Lung (tissue), 12 donors: ENCODE data around the gene FAM13A. TPM values are rescaled to one million over a fixed set of nuclear protein-coding genes. Genes with fewer than 3 reads are reported as not detected.

Experiments
- ATAC-seq: fragments of 200-7000 bp; cut with Tn5 transposase; one replicate; pipeline ENCODE4 v1.9.1; 2020; ENCODE audit warnings: moderate number of reproducible peaks; ENCODE audit not compliant: insufficient read depth, low FRiP score
- DNase-seq, 3 donors: peaks; one replicate each; pipeline ENCODE4 v3.0.0-alpha.2; 2013 to 2017
- H3K27ac ChIP-seq, 2 donors: one replicate each; pipeline ENCODE4 v1.5.1; 2013; ENCODE audit warnings: mild to moderate bottlenecking in 2 of 2, moderate library complexity in 2 of 2, control low read depth in 1 of 2, inconsistent platforms in 1 of 2, low read depth in 1 of 2, low read length in 1 of 2
- H3K27me3 ChIP-seq, 3 donors: one replicate each; pipeline ENCODE4 v1.5.1; 2013; ENCODE audit warnings: low read length in 2 of 3; ENCODE audit not compliant: control insufficient read depth in 3 of 3, insufficient read depth in 3 of 3
- H3K36me3 ChIP-seq, 4 donors: one replicate each; pipeline ENCODE4 v1.5.1; 2013; ENCODE audit warnings: low read length in 4 of 4, mild to moderate bottlenecking in 1 of 4, moderate library complexity in 1 of 4; ENCODE audit not compliant: control insufficient read depth in 4 of 4, insufficient read depth in 4 of 4
- H3K4me1 ChIP-seq, 5 donors: one replicate each; pipeline ENCODE4 v1.5.1; 2013; ENCODE audit warnings: low read length in 5 of 5, mild to moderate bottlenecking in 2 of 5, moderate library complexity in 1 of 5; ENCODE audit not compliant: control insufficient read depth in 5 of 5, insufficient read depth in 5 of 5
- H3K4me3 ChIP-seq: one replicate; pipeline ENCODE4 v1.5.1; 2013; ENCODE audit warnings: mild to moderate bottlenecking, control low read depth, moderate library complexity
- H3K9ac ChIP-seq, 2 donors: one replicate each; pipeline ENCODE4 v1.5.1; 2013; ENCODE audit warnings: low read length in 2 of 2, control low read depth in 1 of 2; ENCODE audit not compliant: insufficient read depth in 1 of 2
- H3K9me3 ChIP-seq, 4 donors: one replicate each; pipeline ENCODE4 v1.5.1; 2013; ENCODE audit warnings: low read length in 3 of 4, mild to moderate bottlenecking in 1 of 4, moderate library complexity in 1 of 4; ENCODE audit not compliant: control insufficient read depth in 4 of 4, insufficient read depth in 3 of 4
- WGBS, 2 donors: extraction: QIAGEN DNeasy Blood & Tissue Kit; methylation state at CpG; one replicate each; pipeline ENCODE4 v1.1.7; 2013; 5-methylcytosine and 5-hydroxymethylcytosine counted together
- polyA plus RNA-seq, 2 donors: library from polyadenylated mRNA; stranded (reverse); fragments of 200-250 nt; gene quantifications; one replicate each; pipeline ENCODE4 v1.2.1, GENCODE V29; 2013
- total RNA-seq, 2 donors: library from RNA; depleted of rRNA in 1 of 2; stranded (reverse); fragments of >200 nt in 1 of 2; gene quantifications; one replicate each; pipeline ENCODE4 v1.2.1, GENCODE V29; 2014 to 2021
- TF ChIP-seq, protein P1 (sequence below): IDR thresholded peaks from 2 replicates; pipeline ENCODE4 v1.5.1; 2012; ENCODE audit warnings: mild to moderate bottlenecking; ENCODE audit errors: control extremely low read depth, extremely low read depth
- donor health status: control.
- donor health status: control.
- donor health status: Bipolar disorder and iron deficiency.
- donor health status: healthy.
- donor health status: DM: yes; HTN: yes; CAD: no.

The FAM13A gene
- total and polyA plus RNA-seq, 4 donors, result 9.2 to 122 (median 29.3) TPM

DNA sequence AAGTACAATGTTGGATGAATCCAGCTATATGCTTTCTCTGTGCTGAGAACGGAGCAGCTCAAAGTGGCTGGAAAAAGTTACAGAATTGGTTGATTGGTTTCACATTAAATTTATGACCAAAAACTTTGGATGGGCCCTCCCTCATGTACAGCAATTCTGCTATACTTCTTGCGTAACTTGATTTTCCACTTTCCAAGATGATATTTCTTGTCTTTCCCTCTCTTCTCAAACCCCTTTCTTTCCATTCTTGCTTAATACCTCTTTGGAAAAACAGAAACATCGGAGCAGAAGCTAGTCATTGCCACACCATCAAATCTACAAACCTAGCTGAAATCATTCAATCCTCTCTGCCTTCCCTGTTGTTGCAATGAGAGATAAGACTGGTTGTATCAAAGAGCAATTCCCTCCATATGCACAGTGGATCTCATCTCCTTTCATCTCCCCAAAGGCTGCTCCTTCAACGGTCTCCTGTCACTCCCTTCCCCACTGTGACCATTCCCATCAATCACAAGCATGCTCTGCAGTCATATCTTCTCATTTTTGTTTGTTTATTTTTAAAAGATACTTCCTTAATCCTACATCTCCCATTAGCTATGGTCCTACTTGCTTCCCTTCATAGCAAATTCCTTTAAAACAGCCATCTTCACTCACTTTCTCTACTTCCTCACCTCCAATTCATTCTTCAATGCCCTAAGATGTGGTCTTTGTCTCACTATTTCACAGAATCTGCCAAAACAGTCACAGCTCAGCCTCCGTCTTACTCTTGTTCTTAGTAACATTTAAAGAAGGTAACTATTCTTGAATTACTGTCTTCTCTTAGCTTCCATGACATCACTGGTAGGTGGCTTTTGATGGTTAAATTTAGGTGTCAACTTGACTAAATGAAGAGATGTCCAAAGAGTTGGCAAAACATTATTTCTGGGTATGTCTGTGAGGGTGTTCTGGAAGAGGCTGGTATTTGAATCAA is 145.5 kb downstream of the FAM13A start:
- Histone ChIP-seq H3K4me1 (no peaks in the 10 kb centered on the region), H3K36me3 (no peaks in the 10 kb centered on the region), H3K27ac (no peak overlapping the region), H3K4me3 (no peak overlapping the region), H3K9ac (no peak overlapping the region), H3K27me3 (no peaks in the 10 kb centered on the region), H3K9me3 (no peaks in the 10 kb centered on the region)
- WGBS, 2 donors, result 82 to 91% methylated on average over 5 of the region's 5 CpGs
- ATAC-seq (no peak), DNase-seq (peak in 1 of 3 donors; percentile 6)
- TF ChIP-seq, protein P1, sequence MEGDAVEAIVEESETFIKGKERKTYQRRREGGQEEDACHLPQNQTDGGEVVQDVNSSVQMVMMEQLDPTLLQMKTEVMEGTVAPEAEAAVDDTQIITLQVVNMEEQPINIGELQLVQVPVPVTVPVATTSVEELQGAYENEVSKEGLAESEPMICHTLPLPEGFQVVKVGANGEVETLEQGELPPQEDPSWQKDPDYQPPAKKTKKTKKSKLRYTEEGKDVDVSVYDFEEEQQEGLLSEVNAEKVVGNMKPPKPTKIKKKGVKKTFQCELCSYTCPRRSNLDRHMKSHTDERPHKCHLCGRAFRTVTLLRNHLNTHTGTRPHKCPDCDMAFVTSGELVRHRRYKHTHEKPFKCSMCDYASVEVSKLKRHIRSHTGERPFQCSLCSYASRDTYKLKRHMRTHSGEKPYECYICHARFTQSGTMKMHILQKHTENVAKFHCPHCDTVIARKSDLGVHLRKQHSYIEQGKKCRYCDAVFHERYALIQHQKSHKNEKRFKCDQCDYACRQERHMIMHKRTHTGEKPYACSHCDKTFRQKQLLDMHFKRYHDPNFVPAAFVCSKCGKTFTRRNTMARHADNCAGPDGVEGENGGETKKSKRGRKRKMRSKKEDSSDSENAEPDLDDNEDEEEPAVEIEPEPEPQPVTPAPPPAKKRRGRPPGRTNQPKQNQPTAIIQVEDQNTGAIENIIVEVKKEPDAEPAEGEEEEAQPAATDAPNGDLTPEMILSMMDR, result no peak

DNA sequence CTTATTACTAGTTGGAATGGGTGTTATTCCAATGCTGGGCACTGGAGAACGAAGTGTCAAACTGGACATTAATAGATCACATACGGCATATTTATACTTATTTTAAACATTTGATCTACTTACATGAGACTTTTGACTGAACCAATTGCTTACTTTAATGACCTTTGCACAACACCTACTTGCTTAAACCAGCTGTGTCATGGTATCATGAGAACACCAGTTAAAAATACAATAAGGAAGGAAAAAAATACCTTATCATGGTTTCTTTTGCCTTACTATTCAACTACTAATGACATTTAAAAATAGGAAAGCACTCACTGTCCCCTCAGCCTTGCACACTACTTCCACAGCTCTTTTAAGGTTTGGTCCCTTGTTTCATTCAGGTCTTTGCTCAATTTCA is 146.9 kb downstream of the FAM13A start:
- Histone ChIP-seq H3K9me3 (no peaks in the 10 kb centered on the region), H3K4me3 (no peak overlapping the region), H3K36me3 (peaks cover 0 to 4% (median under 1%) of the 10 kb centered on the region in 4 donors), H3K27ac (no peak overlapping the region), H3K4me1 (no peaks in the 10 kb centered on the region), H3K9ac (no peak overlapping the region), H3K27me3 (no peaks in the 10 kb centered on the region)
- no peak for ATAC-seq
- no peak for DNase-seq
- 66 to 94% methylated on average over 2 of the region's 2 CpGs for WGBS, 2 donors
- TF ChIP-seq, protein P1, result no peak

DNA sequence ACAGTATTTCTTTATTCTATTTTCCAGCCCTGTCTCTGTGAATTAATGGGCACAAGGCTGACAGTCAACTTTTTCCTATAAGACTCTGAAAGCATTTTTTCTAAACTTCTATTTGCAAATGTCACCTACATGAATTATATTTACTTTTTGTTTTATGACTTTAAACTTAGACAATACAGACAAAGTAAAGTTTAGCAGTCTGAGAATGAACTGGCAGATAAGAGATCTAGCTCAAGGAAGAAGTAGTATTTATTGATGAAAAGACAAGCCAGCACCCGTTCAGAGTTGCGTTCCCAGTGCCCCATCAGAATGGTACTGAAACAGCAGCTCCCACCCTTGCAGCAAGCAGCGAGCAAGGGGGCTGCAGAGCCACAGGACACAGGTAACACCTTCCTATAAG is 148.5 kb downstream of the FAM13A start:
- 73 to 85% methylated on average over 3 of the region's 3 CpGs for WGBS, 2 donors
- Histone ChIP-seq H3K4me1 (no peaks in the 10 kb centered on the region), H3K9ac (no peak overlapping the region), H3K4me3 (no peak overlapping the region), H3K9me3 (peaks cover 0 to 3% (median 0%) of the 10 kb centered on the region in 4 donors), H3K27me3 (no peaks in the 10 kb centered on the region), H3K27ac (no peak overlapping the region), H3K36me3 (peaks cover 1 to 10% (median 5%) of the 10 kb centered on the region in 4 donors)
- DNase-seq (no peak), ATAC-seq (no peak)
- TF ChIP-seq, protein P1, result no peak
